GM18502 (cell line): ENCODE data around the gene ZNF592.
"Not testable (repeated sequence)": the region's sequence is repeated elsewhere in the genome, so short reads cannot be mapped to it uniquely, and the experiment has no call there.

Experiments
- ATAC-seq: cut with Tn5 transposase; IDR thresholded peaks from one replicate; pipeline ENCODE4 v1.9.1; 2021; ENCODE audit warnings: mild to moderate bottlenecking; ENCODE audit not compliant: unreplicated experiment, poor library complexity

Gene ZNF592

GRCh38 chr15:84747416-84748273 lies 747 bp upstream of the ZNF592 start:
- ATAC-seq: peak; percentile 56

GRCh38 chr15:84749111-84749991 lies 959 bp downstream of the ZNF592 start:
- ATAC-seq: peak; percentile 4

GRCh38 chr15:84750583-84751092 lies 2.2 kb downstream of the ZNF592 start:
- peak; percentile 38 for ATAC-seq

GRCh38 chr15:84751721-84752120 lies 3.3 kb downstream of the ZNF592 start:
- ATAC-seq: not testable (repeated sequence)

- no peak for ATAC-seq
These were observed 3.8 kb downstream of the ZNF592 start for GRCh38 chr15:84752195-84752594.

- no peak for ATAC-seq
These were observed 4.3 kb downstream of the ZNF592 start for GRCh38 chr15:84752700-84753099.

GRCh38 chr15:84754889-84755288 lies 6.5 kb downstream of the ZNF592 start:
- not testable (repeated sequence) for ATAC-seq

GRCh38 chr15:84755736-84756527 lies 7.5 kb downstream of the ZNF592 start:
- ATAC-seq: no peak

- no peak for ATAC-seq
These were observed 10.6 kb downstream of the ZNF592 start for GRCh38 chr15:84759018-84759417.

GRCh38 chr15:84760219-84760618 lies 11.8 kb downstream of the ZNF592 start:
- ATAC-seq: no peak

GRCh38 chr15:84761607-84762131 lies 13.3 kb downstream of the ZNF592 start:
- ATAC-seq: peak; percentile 60

GRCh38 chr15:84762840-84763572 lies 14.6 kb downstream of the ZNF592 start:
- ATAC-seq: no peak

GRCh38 chr15:84764585-84764984 lies 16.2 kb downstream of the ZNF592 start:
- no peak for ATAC-seq

GRCh38 chr15:84764989-84765388 lies 16.6 kb downstream of the ZNF592 start:
- ATAC-seq: no peak

GRCh38 chr15:84765675-84766074 lies 17.3 kb downstream of the ZNF592 start:
- no peak for ATAC-seq

- ATAC-seq: no peak
These were observed 18.2 kb downstream of the ZNF592 start for GRCh38 chr15:84766461-84767035.

- ATAC-seq: no peak
These were observed 23.6 kb downstream of the ZNF592 start for GRCh38 chr15:84772031-84772430.

- ATAC-seq: no peak
These were observed 24.1 kb downstream of the ZNF592 start for GRCh38 chr15:84772467-84772866.

GRCh38 chr15:84773716-84774115 lies 25.3 kb downstream of the ZNF592 start:
- ATAC-seq: no peak
